A549 (cell line): ENCODE measurements around the gene FLVCR2. TPM values are rescaled to one million over a fixed set of nuclear protein-coding genes. Genes with fewer than 3 reads are reported as not detected.

Experiments
- ATAC-seq, 2 experiments: fragments of 200-7000 bp in 1 of 2; fragments of >200 bp in 1 of 2; cut with Nextera tagmentation in 1 of 2; cut with Tn5 transposase in 1 of 2; 3 replicates each; pipeline versions ENCODE4 v1.8.0 to v1.9.1; 2018 to 2020; ENCODE audit warnings: mild to moderate bottlenecking in 1 of 2, moderate library complexity in 1 of 2
- CTCF ChIA-PET: fragments of 300-600 bp; sonication (Branson Sonifier 250); formaldehyde crosslinking; extraction: SDS; loops from one replicate; lab custom pipeline; 2021; ENCODE audit warnings: antibody characterized with exemption, inconsistent platforms; lab: Yijun Ruan, JAX
- POLR2A ChIA-PET: fragments of 350-600 bp; formaldehyde crosslinking; extraction: SDS; loops from one replicate; lab custom pipeline; 2021; ENCODE audit warnings: antibody characterized with exemption, inconsistent platforms; lab: Yijun Ruan, JAX
- DNase-seq, 2 experiments: peaks; one replicate each; pipeline versions ENCODE4 v3.0.0 to v3.0.0-alpha.2; 2011 to 2016; ENCODE audit warnings: low read depth in 1 of 2, low spot score in 1 of 2
- FAIRE-seq: peaks from 2 replicates; lab custom pipeline; 2011; peaks lifted over from hg19 to GRCh38; lab: Jason Lieb, UNC
- H3K27ac ChIP-seq, 2 experiments: fragments of >200 bp; sonication (Bioruptor Twin); formaldehyde crosslinking; 3 replicates each; pipeline ENCODE4 v1.5.1; 2016 to 2017
- H3K4me1 ChIP-seq: fragments of >200 bp; sonication (Bioruptor Twin); formaldehyde crosslinking; 3 replicates; pipeline ENCODE4 v1.6.1; 2016
- H3K4me2 ChIP-seq: fragments of >200 bp; sonication (Bioruptor Twin); formaldehyde crosslinking; 3 replicates; pipeline ENCODE4 v1.6.1; 2016
- H3K4me3 ChIP-seq: fragments of >200 bp; sonication (Bioruptor Twin); formaldehyde crosslinking; 3 replicates; pipeline ENCODE4 v1.5.1; 2016
- H3K9me3 ChIP-seq: fragments of >200 bp; sonication (Bioruptor Twin); formaldehyde crosslinking; 3 replicates; pipeline ENCODE4 v1.6.1; 2016
- CEBPB ChIP-seq, 2 experiments: fragments of >200 bp in 1 of 2; sonication (Bioruptor Twin) in 1 of 2; formaldehyde crosslinking in 1 of 2; IDR thresholded peaks; 2 replicates each; pipeline ENCODE4 v1.6.1; 2012 to 2016
- CHD2 ChIP-seq: fragments of 150-350 bp; IDR thresholded peaks from 2 replicates; pipeline ENCODE4 v1.6.1; 2014; ENCODE audit warnings: low read length; ENCODE audit not compliant: partially characterized antibody
- EHMT2 ChIP-seq: fragments of 200-600 bp; sonication (generic); IDR thresholded peaks from 2 replicates; pipeline ENCODE4 v1.6.1; 2016; ENCODE audit warnings: antibody characterized with exemption, low read depth, mild to moderate bottlenecking, moderate library complexity
- EP300 ChIP-seq, 2 experiments: fragments of >200 bp; sonication (Bioruptor Twin); formaldehyde crosslinking; IDR thresholded peaks; 2 replicates in 1 of 2; 3 replicates in 1 of 2; pipeline ENCODE4 v1.6.1; 2016 to 2017
- FOSB ChIP-seq: fragments of 250-450 bp; sonication (Bioruptor Pico); IDR thresholded peaks from 2 replicates; pipeline ENCODE4 v1.5.0; 2020; ENCODE audit warnings: mild to moderate bottlenecking, moderate library complexity
- HDAC2 ChIP-seq: fragments of 200-600 bp; sonication (generic); IDR thresholded peaks from 2 replicates; pipeline ENCODE4 v1.6.1; 2016
- HEYL ChIP-seq: fragments of 250-450 bp; sonication (Bioruptor Pico); IDR thresholded peaks from 2 replicates; pipeline ENCODE4 v1.8.0; 2021; ENCODE audit warnings: mild to moderate bottlenecking, moderate library complexity
- HOXA7 ChIP-seq: fragments of 250-450 bp; sonication (Bioruptor Pico); IDR thresholded peaks from 2 replicates; pipeline ENCODE4 v1.5.0; 2020; ENCODE audit warnings: mild to moderate bottlenecking, moderate library complexity
- HOXB13 ChIP-seq: fragments of 250-450 bp; sonication (Bioruptor Pico); IDR thresholded peaks from 2 replicates; pipeline ENCODE4 v1.5.0; 2020; ENCODE audit warnings: low read depth, mild to moderate bottlenecking, moderate library complexity
- JUNB ChIP-seq: fragments of >200 bp; sonication (Bioruptor Twin); formaldehyde crosslinking; IDR thresholded peaks from 2 replicates; pipeline ENCODE4 v1.6.1; 2016
- KDM1A ChIP-seq: fragments of 200-600 bp; sonication (generic); IDR thresholded peaks from 2 replicates; pipeline ENCODE4 v1.6.1; 2016; ENCODE audit warnings: low read depth, mild to moderate bottlenecking
- KDM5A ChIP-seq: fragments of 200-600 bp; sonication (generic); IDR thresholded peaks from 2 replicates; pipeline ENCODE4 v1.6.1; 2016; ENCODE audit warnings: antibody characterized with exemption, mild to moderate bottlenecking
- MAZ ChIP-seq: fragments of 150-350 bp; IDR thresholded peaks from 2 replicates; pipeline ENCODE4 v1.6.1; 2014; ENCODE audit warnings: antibody characterized with exemption, low read depth, low read length, borderline replicate concordance
- PHF8 ChIP-seq: fragments of 200-600 bp; sonication (generic); IDR thresholded peaks from 2 replicates; pipeline ENCODE4 v1.6.1; 2016; ENCODE audit warnings: low read depth, mild to moderate bottlenecking, antibody characterized with exemption, moderate library complexity, borderline replicate concordance
- RAD21 ChIP-seq, 2 experiments: fragments of >200 bp in 1 of 2; sonication (Bioruptor Twin) in 1 of 2; formaldehyde crosslinking in 1 of 2; IDR thresholded peaks in 1 of 2; conservative IDR thresholded peaks in 1 of 2; 2 replicates in 1 of 2; 3 replicates in 1 of 2; pipeline ENCODE4 v1.6.1; 2012 to 2018; ENCODE audit warnings: inconsistent platforms in 1 of 2
- RCOR1 ChIP-seq: fragments of 150-350 bp; IDR thresholded peaks from 2 replicates; pipeline ENCODE4 v1.6.1; 2014; ENCODE audit warnings: antibody characterized with exemption, low read length, low read depth
- RFX5 ChIP-seq: fragments of 450-650 bp; IDR thresholded peaks from 2 replicates; pipeline ENCODE4 v1.7.1; 2014; ENCODE audit warnings: antibody characterized with exemption, mild to moderate bottlenecking, moderate library complexity
- RNF2 ChIP-seq: fragments of 200-600 bp; sonication (generic); IDR thresholded peaks from 2 replicates; pipeline ENCODE4 v1.6.1; 2016; ENCODE audit warnings: low read depth, mild to moderate bottlenecking, antibody characterized with exemption, moderate library complexity, borderline replicate concordance
- TP53 ChIP-seq: fragments of 250-450 bp; sonication (Bioruptor Pico); IDR thresholded peaks from 2 replicates; pipeline ENCODE4 v1.5.0; 2021; ENCODE audit warnings: mild to moderate bottlenecking, moderate library complexity
- WGBS: methylation state at CpG from one replicate; pipeline ENCODE4 v1.1.6; 2017; ENCODE audit errors: missing lambda C conversion rate; 5-methylcytosine and 5-hydroxymethylcytosine counted together
- polyA plus RNA-seq, 4 experiments: library from polyadenylated mRNA; depleted of rRNA in 3 of 4; stranded (reverse); fragments of >200 nt; fragmentation: RNase III in 1 of 4; extraction: RNeasy Plus Mini Kit Qiagen cat#74134 plus additional on column Dnase treatment in 1 of 4; gene quantifications; 2 replicates in 3 of 4; 3 replicates in 1 of 4; pipeline ENCODE4 v1.2.3, GENCODE V29; 2011 to 2017
- TF ChIP-seq, protein P1 (sequence below): fragments of 250-450 bp; sonication (Bioruptor Pico); IDR thresholded peaks from 2 replicates; pipeline ENCODE4 v1.5.0; 2020; ENCODE audit warnings: low read depth, mild to moderate bottlenecking, moderate library complexity
- TF ChIP-seq, protein P2 (sequence below): IDR thresholded peaks from 2 replicates; pipeline ENCODE4 v1.6.1; 2012; ENCODE audit warnings: low read depth, borderline replicate concordance
- TF ChIP-seq, protein P3 (sequence below): fragments of >200 bp; sonication (Bioruptor Twin); formaldehyde crosslinking; IDR thresholded peaks from 2 replicates; pipeline ENCODE4 v1.6.1; 2016

The FLVCR2 gene
- polyA plus RNA-seq, 2 of the 4 experiments (the other 2 are of a cell fraction): 3.8 to 3.9 TPM

DNA sequence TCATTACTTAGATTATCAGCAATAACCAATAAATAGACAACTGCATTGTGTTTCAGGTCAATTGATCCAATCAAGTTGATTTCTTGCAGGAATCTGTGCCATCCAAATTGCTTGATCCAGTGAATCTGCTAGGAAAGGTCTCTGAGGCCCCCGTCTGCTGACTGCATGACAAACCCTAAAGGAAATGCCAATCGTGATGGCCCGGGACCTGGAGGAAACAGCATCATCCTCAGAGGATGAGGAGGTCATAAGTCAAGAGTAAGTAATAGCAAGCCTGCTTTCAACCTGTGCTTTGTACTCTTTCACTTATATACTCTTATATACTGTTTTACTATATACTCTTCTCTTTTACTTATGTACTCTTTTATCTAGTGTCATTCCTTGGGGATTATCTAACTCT, 84.5 kb downstream of the FLVCR2 start:
- no peaks in the 10 kb centered on the region for H3K9me3 ChIP-seq
- ATAC-seq (no peak), FAIRE-seq (no peak)
- POLR2A ChIA-PET: no interaction called here
- TF ChIP-seq RCOR1 (no peak), FOSB (CRISPR knock-in tag) (no peak), RNF2 (no peak), CEBPB (IDR thresholded peaks at IDR 0.05) (no peak), EHMT2 (no peak), MAZ (no peak), HOXB13 (no peak), HEYL (CRISPR knock-in tag) (no peak), HOXA7 (CRISPR knock-in tag) (no peak), HDAC2 (no peak), RFX5 (no peak), JUNB (no peak), TP53 (no peak), CHD2 (no peak)
- TF ChIP-seq, all 56 proteins: peak for 0
- CTCF ChIA-PET: interaction anchor here (1.0 to 1.8 kb wide), 3 partner anchors 86 to 316 kb away, joined by 4 to 14 read pairs (median 5); partner anchors contain the start of gene FLVCR2
- H3K4me1 ChIP-seq: peaks cover 14% of the 10 kb centered on the region; the same call in 2 of the 3 replicates
- H3K4me3 ChIP-seq: no peak overlapping the region
- no peak overlapping the region for H3K27ac ChIP-seq
- no peak overlapping the region for H3K4me2 ChIP-seq
- WGBS: 95% methylated on average over 3 of the region's 3 CpGs
- no peak for DNase-seq

DNA sequence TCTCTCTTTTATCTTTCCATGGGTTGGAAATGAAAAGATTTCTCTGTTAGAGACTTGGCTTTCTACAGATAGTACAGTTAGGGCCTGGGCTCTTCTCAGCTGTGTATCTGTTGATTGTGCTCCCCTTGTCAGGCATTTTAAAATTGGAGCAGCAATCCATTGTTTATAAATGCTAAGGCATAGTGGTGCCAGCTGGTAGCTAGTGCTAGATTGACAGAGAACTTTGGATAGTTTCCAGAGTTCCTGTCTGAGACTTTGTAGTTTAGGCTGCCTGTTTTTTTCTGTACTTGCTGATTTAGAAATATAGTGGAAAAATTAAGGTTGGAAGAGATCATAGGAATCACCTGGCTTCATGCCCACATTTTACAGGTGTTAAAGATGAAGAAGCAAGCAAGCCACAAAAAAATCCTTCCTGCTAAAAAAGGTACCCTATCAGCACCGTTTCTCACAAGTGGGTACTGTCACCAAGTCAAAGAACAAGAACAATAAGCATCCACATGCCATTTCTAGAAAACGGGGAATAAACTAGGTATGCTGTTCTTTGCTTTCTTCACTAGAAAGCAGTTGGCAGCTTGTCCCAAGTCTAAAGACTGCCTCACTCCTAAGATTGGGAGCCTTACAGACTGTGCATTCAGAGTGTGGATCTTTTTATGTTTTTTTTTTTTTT, 88.8 kb downstream of the FLVCR2 start:
- Histone ChIP-seq H3K27ac (no peak overlapping the region), H3K4me1 (peaks cover 3% of the 10 kb centered on the region; the same call in 1 of the 3 replicates), H3K4me2 (no peak overlapping the region), H3K4me3 (no peak overlapping the region), H3K9me3 (no peaks in the 10 kb centered on the region)
- TF ChIP-seq KDM5A (no peak), PHF8 (no peak), EP300 (IDR thresholded peaks at IDR 0.05) (no peak), KDM1A (no peak), RCOR1 (no peak), MAZ (no peak), CEBPB (IDR thresholded peaks at IDR 0.05) (no peak), RAD21 (conservative IDR thresholded peaks at IDR 0.05 in 1 of 2, IDR thresholded peaks at IDR 0.05 in 1 of 2) (no peak)
- TF ChIP-seq, protein P1, sequence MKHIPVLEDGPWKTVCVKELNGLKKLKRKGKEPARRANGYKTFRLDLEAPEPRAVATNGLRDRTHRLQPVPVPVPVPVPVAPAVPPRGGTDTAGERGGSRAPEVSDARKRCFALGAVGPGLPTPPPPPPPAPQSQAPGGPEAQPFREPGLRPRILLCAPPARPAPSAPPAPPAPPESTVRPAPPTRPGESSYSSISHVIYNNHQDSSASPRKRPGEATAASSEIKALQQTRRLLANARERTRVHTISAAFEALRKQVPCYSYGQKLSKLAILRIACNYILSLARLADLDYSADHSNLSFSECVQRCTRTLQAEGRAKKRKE (CRISPR knock-in tag): no peak
- TF ChIP-seq, protein P2, sequence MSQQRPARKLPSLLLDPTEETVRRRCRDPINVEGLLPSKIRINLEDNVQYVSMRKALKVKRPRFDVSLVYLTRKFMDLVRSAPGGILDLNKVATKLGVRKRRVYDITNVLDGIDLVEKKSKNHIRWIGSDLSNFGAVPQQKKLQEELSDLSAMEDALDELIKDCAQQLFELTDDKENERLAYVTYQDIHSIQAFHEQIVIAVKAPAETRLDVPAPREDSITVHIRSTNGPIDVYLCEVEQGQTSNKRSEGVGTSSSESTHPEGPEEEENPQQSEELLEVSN: no peak
- TF ChIP-seq, protein P3, sequence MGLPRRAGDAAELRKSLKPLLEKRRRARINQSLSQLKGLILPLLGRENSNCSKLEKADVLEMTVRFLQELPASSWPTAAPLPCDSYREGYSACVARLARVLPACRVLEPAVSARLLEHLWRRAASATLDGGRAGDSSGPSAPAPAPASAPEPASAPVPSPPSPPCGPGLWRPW: no peak
- ATAC-seq: no peak
- 88% methylated on average over 2 of the region's 2 CpGs for WGBS
- ChIA-PET CTCF (interaction anchor here (0.6 to 3.0 kb wide), 7 partner anchors 13 to 1304 kb away, joined by 3 to 11 read pairs (median 4); no protein-coding TSS in a partner anchor), POLR2A (no interaction called here)
- FAIRE-seq: no peak
- no peak for DNase-seq
